ENCODE measurements around the gene MEIS3.
"Not testable (repeated sequence)": the region's sequence is repeated elsewhere in the genome, so short reads cannot be mapped to it uniquely, and the experiment has no call there.

The MEIS3 gene

GRCh38 chr19:47414469-47414868 lies 4.9 kb downstream of the MEIS3 start:
- no peak for DNase-seq

- no peak for DNase-seq
These were observed 5.4 kb downstream of the MEIS3 start for GRCh38 chr19:47413941-47414340.

DNA sequence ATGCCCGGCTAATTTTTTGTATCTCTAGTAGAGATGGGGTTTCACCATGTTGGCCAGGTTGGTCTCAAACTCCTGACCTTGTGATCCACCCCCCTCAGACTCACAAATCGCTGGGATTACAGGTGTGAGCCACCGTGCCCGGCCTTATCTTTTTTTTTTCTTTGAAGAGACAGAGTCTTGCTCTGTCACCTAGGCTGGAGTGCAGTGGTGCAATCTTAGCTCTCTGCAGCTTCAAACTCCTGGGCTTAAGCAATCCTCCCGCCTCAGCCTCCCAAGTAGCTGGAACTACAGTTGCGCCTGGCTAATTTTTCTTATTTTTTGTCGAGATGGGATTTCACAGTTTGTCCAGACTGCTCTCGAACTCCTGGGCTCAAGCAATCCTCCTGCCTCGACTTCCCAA lies 7.6 kb downstream of the MEIS3 start:
- not testable (repeated sequence) for DNase-seq

- DNase-seq: no peak
These were observed 8.2 kb downstream of the MEIS3 start for GRCh38 chr19:47411101-47411500.

GRCh38 chr19:47408156-47408938 lies 11.0 kb downstream of the MEIS3 start:
- no peak for DNase-seq

DNA sequence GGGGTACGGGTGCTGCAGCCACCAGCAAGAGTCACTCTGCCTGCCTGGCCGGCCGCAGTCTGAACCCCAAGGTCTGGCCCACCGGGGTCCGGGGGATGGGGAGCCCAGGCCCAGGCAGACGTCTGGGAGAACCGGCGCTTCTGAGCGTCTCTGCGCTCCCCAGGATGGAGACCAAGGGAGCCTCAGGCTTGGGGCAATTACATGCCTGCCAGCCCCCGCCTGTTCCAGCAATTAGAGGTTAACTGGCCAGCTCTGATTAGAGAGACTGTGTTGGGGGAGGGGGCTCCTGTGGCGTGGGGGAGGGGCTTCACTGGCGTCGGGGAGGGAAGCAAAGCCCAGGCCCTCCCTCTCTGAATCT lies 11.9 kb downstream of the MEIS3 start:
- no peak for DNase-seq

DNA sequence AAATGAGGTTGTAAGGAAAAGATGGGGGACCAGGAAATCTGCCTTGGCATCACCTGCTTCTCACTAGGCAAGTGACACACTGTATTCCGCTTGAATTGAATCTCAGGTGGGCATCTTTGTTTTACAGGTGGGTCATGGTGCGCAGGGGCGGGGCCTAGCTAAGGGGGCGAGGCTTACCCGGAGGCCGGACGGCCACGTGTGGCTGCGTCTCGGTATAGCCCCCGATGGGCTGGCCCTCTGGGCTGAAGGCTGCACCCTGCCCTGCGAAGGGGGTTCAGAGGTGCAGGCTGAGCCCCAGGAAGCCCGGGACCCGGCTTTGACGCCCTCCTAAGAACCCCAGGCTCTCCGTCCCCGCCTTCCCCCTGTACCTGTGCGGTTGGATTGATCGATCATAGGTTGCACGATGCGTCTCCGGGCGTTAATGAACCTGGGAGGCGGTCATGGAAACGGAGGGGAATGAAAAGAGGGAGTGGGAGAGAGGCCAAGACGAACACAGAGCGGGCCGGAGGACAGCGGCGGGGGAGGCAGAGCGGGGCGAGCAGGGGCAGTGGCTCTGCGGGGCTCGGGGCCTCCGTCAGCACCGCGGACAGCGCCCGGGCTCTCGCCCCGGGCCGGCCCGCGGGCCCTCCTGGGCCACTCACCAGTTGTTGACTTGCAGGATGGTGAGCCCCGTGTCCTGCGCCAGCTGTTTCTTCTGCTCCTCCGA lies 12.5 kb downstream of the MEIS3 start:
- no peak for DNase-seq

- DNase-seq: no peak
These were observed 13.4 kb downstream of the MEIS3 start for GRCh38 chr19:47405854-47406417.

DNA sequence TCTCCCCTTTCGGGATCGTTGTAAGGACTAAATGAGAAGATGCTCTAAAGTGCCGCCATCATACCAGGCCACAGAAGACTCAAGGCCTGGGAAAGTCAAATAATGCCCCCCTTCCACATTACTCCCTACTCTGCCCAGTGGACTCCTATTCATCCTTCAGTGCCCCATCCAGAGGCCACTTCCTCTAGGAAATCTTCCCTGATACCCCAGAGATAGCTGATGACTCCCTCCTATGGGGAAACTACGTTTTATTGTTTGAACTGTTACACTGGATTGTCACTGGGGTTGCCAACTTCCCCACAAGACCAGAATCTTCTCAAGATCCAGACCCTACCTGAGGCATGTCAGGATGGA lies 14.2 kb downstream of the MEIS3 start:
- no peak for DNase-seq

DNA sequence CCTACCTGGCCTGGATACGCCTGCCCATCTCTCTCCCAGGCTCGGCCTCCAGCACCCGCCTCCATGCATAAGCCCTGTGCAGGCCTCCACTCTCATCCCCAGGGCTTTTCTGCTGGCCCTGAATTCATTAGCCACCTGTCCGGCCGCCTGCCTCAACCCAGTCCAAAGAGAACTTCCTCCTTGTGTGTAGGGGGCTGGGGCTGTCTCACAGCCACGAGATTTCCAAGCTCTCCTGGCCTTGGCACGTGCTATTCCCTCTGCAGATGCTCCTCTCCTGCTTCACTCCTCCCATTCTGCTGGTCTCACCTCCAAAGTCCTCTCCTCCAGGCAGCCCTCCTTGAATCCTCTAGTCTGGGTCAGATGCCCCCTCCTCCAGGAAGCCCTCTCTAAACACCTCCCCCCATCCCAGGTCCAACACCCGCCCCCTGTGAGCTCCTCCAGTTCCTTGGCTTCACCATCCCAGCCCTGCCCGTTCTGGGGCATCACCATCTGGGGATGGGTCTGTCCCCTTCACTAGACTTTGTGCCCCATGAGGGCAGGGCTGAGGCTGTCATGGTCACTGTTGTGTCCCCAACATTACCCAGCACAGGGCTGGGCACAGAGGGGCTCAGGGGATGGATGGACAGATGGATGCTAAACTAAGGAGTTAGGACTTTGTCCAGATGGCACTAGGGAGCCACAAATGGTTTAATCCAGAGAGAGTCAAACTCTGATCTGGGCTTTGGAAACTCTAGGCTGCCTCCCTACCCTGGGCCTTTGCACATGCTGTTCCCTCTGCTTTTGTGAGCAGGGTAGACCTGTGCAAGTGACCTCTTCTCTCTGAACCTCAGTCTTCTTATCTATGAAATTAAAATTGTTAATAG lies 14.8 kb downstream of the MEIS3 start:
- DNase-seq: no peak

GRCh38 chr19:47402504-47402903 lies 16.8 kb downstream of the MEIS3 start:
- no peak for DNase-seq

DNA sequence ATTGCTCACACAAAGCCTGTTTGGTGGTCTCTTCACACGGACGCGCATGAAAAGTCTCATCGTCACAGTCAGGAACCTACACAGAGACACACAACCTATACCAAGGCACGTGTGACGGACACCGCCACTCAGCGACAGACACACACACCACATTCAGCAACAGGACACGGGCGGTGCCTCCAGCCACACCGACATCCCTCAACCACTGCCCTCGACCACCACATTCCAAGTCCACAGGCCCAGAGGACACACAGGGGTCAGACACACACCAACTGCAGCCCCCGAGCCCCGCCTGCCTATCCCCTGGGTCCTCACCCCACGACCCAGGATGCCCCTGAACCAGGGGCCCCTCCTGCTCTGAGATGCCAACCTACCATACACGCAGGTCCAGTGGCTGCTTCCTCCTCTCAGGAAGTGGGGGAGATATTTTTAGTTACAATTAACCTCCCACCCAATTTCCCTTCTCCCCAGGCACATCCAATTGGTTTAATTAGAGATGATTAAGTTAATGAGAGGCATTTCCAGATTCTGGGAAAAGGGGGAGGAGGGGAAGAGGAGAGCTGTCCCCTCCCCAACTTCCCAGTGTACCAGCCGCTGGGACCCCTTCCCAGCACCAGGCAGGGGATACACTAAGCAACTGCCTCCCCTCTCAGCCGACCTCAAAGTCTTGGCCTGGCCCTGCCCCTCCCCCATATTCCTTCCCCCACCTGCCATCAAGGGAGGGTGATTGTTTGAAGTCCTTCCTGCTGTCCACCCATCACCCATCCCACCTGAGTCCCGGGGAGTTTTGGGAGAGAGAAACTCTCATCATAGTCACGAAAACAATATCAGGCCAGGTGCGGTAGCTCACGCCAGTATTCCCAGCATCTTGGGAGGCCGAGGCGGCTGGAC lies 20.4 kb downstream of the MEIS3 start:
- DNase-seq: no peak

- DNase-seq: no peak
These were observed 27.7 kb downstream of the MEIS3 start for GRCh38 chr19:47391510-47392223.

DNA sequence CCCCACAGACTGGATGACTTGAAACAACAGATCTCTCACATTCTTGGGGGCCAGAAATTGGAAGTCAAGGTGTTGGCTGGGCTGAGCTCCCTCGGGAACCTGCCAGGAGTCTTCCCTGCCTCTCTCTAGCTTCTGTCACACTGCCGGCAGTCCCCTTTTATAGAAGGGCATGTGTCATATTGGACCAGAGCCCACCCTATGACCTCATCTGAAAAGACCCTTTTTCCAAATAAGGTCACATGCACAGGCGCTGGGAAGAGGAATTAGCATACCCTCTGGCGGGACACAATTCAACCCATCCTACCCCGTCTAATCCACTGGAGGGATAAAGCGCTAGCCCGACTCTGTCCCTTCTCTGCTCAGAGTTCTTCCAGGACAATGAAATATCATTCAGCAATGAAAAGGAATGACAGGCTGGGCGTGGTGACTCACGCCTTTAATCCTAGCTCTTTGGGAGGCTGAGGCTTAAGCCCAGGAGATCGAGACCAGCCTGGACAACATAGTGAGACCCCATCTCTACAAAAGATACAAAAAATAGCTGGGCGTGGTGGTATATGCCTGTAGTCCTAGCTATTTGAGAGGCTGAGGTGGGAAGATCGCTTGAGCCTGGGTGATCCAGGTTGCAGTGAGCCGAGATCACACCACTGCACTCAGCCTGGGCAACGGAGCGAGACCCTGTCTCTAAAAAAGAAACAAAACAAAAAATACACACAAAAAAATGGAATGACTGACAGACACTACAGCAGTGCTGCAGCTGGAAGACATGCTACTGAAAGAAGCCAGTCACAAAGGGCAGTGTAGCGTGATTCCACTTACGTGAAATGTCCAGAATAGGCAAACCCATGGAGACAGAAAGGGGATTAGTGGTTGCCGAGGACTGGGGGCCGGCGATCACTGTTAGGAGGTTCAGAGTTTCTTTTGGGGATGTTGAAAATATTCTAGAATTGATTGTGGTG lies 28.5 kb downstream of the MEIS3 start:
- DNase-seq: no peak

- no peak for DNase-seq
These were observed 30.2 kb downstream of the MEIS3 start for GRCh38 chr19:47389150-47389556.

- not testable (repeated sequence) for DNase-seq
These were observed 30.6 kb downstream of the MEIS3 start for GRCh38 chr19:47388721-47389120.

DNA sequence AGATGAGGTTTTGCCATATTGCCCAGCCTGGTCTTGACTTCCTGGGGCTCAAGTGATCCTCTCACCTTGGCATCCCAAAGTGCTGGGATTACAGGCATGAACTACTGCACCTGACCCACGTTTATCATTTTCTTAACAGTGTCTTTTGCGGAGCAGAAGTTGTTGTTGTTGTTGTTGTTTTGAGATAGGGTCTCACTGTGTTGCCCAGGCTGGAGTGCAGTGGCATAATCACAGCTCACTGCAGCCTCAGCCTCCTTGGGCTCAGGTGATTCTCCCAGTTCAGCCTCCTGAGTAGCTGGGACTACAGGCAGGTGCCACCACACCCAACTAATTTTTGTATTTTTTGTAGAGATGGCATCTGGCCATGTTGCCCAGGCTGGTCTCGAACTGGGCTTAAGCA lies 31.7 kb downstream of the MEIS3 start:
- DNase-seq: not testable (repeated sequence)

DNA sequence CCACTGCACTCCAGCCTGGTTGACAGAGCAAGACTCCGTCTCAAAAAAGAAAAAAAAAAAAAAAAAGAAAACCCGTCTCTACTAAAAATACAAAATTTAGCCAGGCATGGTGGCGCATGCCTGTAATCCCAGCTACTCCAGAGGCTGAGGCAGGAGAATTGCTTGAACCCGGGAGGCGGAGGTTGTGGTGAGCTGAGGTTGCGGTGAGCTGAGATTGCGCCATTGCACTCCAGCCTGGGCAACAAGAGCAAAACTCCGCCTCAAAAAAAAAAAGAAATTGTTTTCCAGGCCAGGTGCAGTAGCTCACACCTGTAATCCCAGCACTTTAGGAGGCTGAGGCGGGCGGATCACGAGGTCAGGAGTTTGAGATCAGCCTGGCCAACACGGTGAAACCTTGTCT lies 32.7 kb downstream of the MEIS3 start:
- not testable (repeated sequence) for DNase-seq

- not testable (repeated sequence) for DNase-seq
These were observed 34.8 kb downstream of the MEIS3 start for GRCh38 chr19:47384533-47384932.

- DNase-seq: not testable (repeated sequence)
These were observed 35.4 kb downstream of the MEIS3 start for GRCh38 chr19:47383890-47384289.

Data from SHP77 treated with DMSO at 0.1 percent for 48 hours (cell line).